Liver (tissue), 9 donors: ENCODE results near the gene SOX14. TPM values are rescaled to one million over a fixed set of nuclear protein-coding genes. Genes with fewer than 3 reads are reported as not detected.

Experiments
- DNase-seq: peaks from one replicate; pipeline ENCODE4 v3.0.0-alpha.2; 2017; ENCODE audit warnings: low spot score
- H3K27ac ChIP-seq, 2 donors: one replicate each; pipeline ENCODE4 v1.7.0; 2013; ENCODE audit warnings: inconsistent platforms in 2 of 2, low read length in 2 of 2, control low read depth in 1 of 2, low read depth in 1 of 2, mild to moderate bottlenecking in 1 of 2
- H3K27me3 ChIP-seq, 4 donors: one replicate each; pipeline versions ENCODE4 v1.6.1 to v1.7.0; 2013; ENCODE audit warnings: low read length in 3 of 4, inconsistent platforms in 1 of 4, mild to moderate bottlenecking in 1 of 4, moderate library complexity in 1 of 4; ENCODE audit not compliant: control insufficient read depth in 4 of 4, insufficient read depth in 4 of 4
- H3K36me3 ChIP-seq, 4 donors: one replicate each; pipeline versions ENCODE4 v1.6.1 to v1.7.0; 2013; ENCODE audit warnings: low read length in 3 of 4, mild to moderate bottlenecking in 3 of 4, low read depth in 1 of 4, moderate library complexity in 1 of 4; ENCODE audit not compliant: control insufficient read depth in 4 of 4, insufficient read depth in 3 of 4
- H3K4me1 ChIP-seq, 4 donors: one replicate each; pipeline versions ENCODE4 v1.6.1 to v1.7.0; 2013; ENCODE audit warnings: low read length in 3 of 4, mild to moderate bottlenecking in 3 of 4, moderate library complexity in 1 of 4; ENCODE audit not compliant: control insufficient read depth in 4 of 4, insufficient read depth in 4 of 4
- H3K4me3 ChIP-seq, 3 donors: one replicate each; pipeline versions ENCODE4 v1.6.1 to v1.7.0; 2013; ENCODE audit warnings: low read length in 3 of 3, control low read depth in 1 of 3, low read depth in 1 of 3, mild to moderate bottlenecking in 1 of 3
- H3K9ac ChIP-seq, 2 donors: one replicate each; pipeline ENCODE4 v1.7.0; 2013; ENCODE audit warnings: low read length in 2 of 2, mild to moderate bottlenecking in 2 of 2, moderate library complexity in 2 of 2, control low read depth in 1 of 2, low read depth in 1 of 2
- H3K9me3 ChIP-seq, 4 donors: one replicate each; pipeline versions ENCODE4 v1.6.1 to v1.7.0; 2013; ENCODE audit warnings: low read length in 3 of 4; ENCODE audit not compliant: control insufficient read depth in 4 of 4
- FOXA1 ChIP-seq: IDR thresholded peaks from 2 replicates; pipeline ENCODE4 v1.6.1; 2016; ENCODE audit warnings: antibody characterized with exemption
- FOXA2 ChIP-seq: IDR thresholded peaks from 2 replicates; pipeline ENCODE4 v1.6.1; 2016; ENCODE audit warnings: antibody characterized with exemption
- HNF4A ChIP-seq, 2 donors: conservative IDR thresholded peaks; 2 replicates each; pipeline ENCODE4 v1.6.1; 2016; ENCODE audit warnings: antibody characterized with exemption in 2 of 2, mild to moderate bottlenecking in 2 of 2
- HNF4G ChIP-seq: IDR thresholded peaks from 2 replicates; pipeline ENCODE4 v1.6.1; 2016; ENCODE audit warnings: antibody characterized with exemption
- NR2F2 ChIP-seq: IDR thresholded peaks from 2 replicates; pipeline ENCODE4 v1.6.1; 2016; ENCODE audit warnings: antibody characterized with exemption
- RAD21 ChIP-seq, 2 donors: IDR thresholded peaks; 2 replicates each; pipeline ENCODE4 v1.6.1; 2016; ENCODE audit warnings: antibody characterized with exemption in 2 of 2, mild to moderate bottlenecking in 2 of 2
- RXRA ChIP-seq, 2 donors: IDR thresholded peaks; 2 replicates each; pipeline ENCODE4 v1.6.1; 2017 to 2018; ENCODE audit warnings: antibody characterized with exemption in 2 of 2, mild to moderate bottlenecking in 1 of 2
- TAF1 ChIP-seq: conservative IDR thresholded peaks from 2 replicates; pipeline ENCODE4 v1.6.1; 2016; ENCODE audit warnings: antibody characterized with exemption, mild to moderate bottlenecking
- WGBS: extraction: QIAGEN DNeasy Blood & Tissue Kit; methylation state at CpG from one replicate; pipeline ENCODE4 v1.1.7; 2013; 5-methylcytosine and 5-hydroxymethylcytosine counted together
- polyA plus RNA-seq, 2 donors: library from polyadenylated mRNA; stranded (reverse) in 1 of 2; unstranded in 1 of 2; fragments of 200-250 nt in 1 of 2; fragments of >200 nt in 1 of 2; fragmentation: Nextera tagmentation in 1 of 2; extraction: Ambion mirVana in 1 of 2; gene quantifications; one replicate each; pipeline versions ENCODE4 v1.2.1 to v1.2.3, GENCODE V29; 2013 to 2015
- total RNA-seq, 2 donors: library from RNA; depleted of rRNA; stranded (reverse); fragments of >200 nt; gene quantifications; one replicate each; pipeline ENCODE4 v1.2.3, GENCODE V29; 2014
- TF ChIP-seq, protein P1 (sequence below): IDR thresholded peaks from 2 replicates; pipeline ENCODE4 v1.6.1; 2016; ENCODE audit warnings: antibody characterized with exemption, mild to moderate bottlenecking
- TF ChIP-seq, protein P2 (sequence below): IDR thresholded peaks from 2 replicates; pipeline ENCODE4 v1.6.1; 2016; ENCODE audit warnings: antibody characterized with exemption
- TF ChIP-seq, protein P3 (sequence below): fragments of 150-350 bp; IDR thresholded peaks from 2 replicates; pipeline ENCODE4 v1.5.1; 2017; ENCODE audit warnings: improper control_type of control experiment, low read depth, low read length; ENCODE audit not compliant: missing input control
- TF ChIP-seq, protein P4 (sequence below): IDR thresholded peaks from 2 replicates; pipeline ENCODE4 v1.6.1; 2016; ENCODE audit warnings: antibody characterized with exemption
- donor health status: healthy.
- donor health status: healthy.
- donor health status: healthy.
- donor health status: healthy.
- donor health status: healthy.

SOX14 gene
- total and polyA plus RNA-seq, 4 donors, result not detected

DNA sequence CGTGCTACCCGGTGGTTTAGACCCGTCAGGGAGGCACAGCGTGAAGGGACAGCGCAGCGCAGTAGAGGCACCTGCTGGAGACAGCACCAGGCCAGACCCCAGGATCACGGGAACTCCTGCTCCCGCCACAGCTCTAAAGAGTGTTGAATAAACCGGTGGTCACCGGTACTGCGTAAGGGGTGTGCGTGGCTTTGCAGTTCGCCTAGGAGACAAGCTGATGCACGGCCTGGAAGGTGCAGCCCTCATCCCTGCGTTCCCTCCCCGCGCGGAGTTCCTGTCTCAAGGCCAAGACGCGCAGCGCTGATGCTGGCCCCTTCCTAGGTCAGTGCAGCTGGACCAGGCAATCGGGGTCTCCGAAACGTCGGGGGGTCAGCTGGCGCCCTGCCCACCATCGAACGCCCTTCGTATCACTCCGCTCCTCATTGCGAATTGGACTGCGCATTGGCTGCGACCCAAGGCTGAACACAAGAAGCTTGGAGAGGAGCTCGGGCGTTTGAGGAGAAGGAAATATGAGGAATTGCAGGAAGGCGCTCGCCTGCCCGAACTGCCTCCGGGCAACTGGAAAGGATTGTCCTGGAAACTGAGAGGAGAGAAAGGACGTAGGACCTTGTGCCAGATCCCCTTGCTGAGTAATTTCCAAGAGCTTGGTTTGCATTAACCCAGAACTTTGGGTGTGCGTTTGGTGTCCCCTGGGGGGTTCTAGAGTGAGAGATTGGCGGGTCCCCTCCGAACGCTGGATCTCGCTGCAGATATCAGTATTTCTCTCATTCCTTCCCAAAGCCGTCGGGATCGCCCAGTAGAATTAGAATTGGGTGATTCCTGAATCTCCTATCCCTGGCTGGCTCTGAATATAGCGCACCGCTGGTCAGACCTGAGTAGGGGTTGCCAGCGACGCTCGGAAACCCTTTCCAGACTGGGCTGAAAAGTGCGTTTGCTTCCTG, 2.3 kb upstream of the SOX14 start (continued):
- TF ChIP-seq, protein P1, sequence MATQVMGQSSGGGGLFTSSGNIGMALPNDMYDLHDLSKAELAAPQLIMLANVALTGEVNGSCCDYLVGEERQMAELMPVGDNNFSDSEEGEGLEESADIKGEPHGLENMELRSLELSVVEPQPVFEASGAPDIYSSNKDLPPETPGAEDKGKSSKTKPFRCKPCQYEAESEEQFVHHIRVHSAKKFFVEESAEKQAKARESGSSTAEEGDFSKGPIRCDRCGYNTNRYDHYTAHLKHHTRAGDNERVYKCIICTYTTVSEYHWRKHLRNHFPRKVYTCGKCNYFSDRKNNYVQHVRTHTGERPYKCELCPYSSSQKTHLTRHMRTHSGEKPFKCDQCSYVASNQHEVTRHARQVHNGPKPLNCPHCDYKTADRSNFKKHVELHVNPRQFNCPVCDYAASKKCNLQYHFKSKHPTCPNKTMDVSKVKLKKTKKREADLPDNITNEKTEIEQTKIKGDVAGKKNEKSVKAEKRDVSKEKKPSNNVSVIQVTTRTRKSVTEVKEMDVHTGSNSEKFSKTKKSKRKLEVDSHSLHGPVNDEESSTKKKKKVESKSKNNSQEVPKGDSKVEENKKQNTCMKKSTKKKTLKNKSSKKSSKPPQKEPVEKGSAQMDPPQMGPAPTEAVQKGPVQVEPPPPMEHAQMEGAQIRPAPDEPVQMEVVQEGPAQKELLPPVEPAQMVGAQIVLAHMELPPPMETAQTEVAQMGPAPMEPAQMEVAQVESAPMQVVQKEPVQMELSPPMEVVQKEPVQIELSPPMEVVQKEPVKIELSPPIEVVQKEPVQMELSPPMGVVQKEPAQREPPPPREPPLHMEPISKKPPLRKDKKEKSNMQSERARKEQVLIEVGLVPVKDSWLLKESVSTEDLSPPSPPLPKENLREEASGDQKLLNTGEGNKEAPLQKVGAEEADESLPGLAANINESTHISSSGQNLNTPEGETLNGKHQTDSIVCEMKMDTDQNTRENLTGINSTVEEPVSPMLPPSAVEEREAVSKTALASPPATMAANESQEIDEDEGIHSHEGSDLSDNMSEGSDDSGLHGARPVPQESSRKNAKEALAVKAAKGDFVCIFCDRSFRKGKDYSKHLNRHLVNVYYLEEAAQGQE, result no peak
- no peak for TF ChIP-seq FOXA1
- TF ChIP-seq, protein P2, sequence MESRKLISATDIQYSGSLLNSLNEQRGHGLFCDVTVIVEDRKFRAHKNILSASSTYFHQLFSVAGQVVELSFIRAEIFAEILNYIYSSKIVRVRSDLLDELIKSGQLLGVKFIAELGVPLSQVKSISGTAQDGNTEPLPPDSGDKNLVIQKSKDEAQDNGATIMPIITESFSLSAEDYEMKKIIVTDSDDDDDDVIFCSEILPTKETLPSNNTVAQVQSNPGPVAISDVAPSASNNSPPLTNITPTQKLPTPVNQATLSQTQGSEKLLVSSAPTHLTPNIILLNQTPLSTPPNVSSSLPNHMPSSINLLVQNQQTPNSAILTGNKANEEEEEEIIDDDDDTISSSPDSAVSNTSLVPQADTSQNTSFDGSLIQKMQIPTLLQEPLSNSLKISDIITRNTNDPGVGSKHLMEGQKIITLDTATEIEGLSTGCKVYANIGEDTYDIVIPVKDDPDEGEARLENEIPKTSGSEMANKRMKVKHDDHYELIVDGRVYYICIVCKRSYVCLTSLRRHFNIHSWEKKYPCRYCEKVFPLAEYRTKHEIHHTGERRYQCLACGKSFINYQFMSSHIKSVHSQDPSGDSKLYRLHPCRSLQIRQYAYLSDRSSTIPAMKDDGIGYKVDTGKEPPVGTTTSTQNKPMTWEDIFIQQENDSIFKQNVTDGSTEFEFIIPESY, result no peak

DNA sequence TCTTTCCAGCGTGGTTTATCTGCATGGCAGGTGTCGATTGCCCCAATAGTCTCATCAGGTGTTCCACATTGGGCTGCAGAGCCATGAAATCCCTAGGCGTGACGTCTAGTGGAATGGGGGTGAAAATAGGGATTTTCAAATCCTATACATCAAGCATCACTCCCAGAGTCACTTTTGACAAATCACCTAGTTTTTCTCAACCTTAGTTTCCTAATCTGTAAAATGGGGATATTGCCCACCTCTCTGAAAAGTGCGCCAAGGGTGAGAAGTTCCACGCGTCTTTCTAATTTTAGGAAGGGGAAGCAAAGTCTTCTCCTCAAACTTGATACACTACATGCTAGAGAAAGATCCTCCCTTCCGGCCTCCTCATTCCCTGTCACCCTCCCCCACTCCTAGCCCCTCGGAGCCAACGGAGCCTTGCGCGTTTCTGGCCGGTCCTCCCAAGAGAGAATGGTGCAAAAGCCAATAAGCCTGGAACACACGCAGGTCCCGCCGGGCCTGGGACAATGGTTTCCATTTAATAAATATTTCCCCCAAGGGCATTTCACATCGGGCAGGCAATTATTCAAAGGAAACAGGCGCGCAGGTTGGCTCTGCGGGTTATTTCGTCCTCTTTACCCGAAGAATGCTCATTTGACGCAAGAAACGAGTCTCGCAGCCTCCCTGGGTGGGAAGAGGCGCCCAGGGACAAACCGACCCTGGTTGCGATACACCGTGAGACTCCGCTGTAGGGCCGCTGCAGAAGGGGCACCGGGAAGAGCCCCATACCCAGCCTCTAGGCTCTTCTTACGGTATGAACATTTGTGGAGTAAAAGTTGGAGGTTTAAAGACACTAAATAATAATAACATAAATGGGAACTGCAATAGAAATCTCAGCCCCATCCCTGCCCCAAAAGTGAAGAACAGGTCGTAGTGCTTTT, 1.2 kb upstream of the SOX14 start:
- Histone ChIP-seq H3K4me1 (peaks cover 14 to 28% (median 16%) of the 10 kb centered on the region in 4 donors), H3K36me3 (no peaks in the 10 kb centered on the region), H3K9me3 (no peaks in the 10 kb centered on the region), H3K9ac (no peak overlapping the region), H3K4me3 (no peak overlapping the region), H3K27me3 (peaks cover 9 to 31% (median 30%) of the 10 kb centered on the region in 4 donors), H3K27ac (no peak overlapping the region)
- TF ChIP-seq, protein P1, result no peak
- TF ChIP-seq TAF1 (no peak), RXRA (IDR thresholded peaks at IDR 0.05) (no peak), HNF4A (conservative IDR thresholded peaks at IDR 0.05) (no peak), NR2F2 (no peak), FOXA1 (no peak), HNF4G (no peak), FOXA2 (no peak), RAD21 (IDR thresholded peaks at IDR 0.05) (no peak)
- TF ChIP-seq, protein P2, result no peak
- TF ChIP-seq, protein P3, sequence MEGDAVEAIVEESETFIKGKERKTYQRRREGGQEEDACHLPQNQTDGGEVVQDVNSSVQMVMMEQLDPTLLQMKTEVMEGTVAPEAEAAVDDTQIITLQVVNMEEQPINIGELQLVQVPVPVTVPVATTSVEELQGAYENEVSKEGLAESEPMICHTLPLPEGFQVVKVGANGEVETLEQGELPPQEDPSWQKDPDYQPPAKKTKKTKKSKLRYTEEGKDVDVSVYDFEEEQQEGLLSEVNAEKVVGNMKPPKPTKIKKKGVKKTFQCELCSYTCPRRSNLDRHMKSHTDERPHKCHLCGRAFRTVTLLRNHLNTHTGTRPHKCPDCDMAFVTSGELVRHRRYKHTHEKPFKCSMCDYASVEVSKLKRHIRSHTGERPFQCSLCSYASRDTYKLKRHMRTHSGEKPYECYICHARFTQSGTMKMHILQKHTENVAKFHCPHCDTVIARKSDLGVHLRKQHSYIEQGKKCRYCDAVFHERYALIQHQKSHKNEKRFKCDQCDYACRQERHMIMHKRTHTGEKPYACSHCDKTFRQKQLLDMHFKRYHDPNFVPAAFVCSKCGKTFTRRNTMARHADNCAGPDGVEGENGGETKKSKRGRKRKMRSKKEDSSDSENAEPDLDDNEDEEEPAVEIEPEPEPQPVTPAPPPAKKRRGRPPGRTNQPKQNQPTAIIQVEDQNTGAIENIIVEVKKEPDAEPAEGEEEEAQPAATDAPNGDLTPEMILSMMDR, result no peak
- TF ChIP-seq, protein P4, sequence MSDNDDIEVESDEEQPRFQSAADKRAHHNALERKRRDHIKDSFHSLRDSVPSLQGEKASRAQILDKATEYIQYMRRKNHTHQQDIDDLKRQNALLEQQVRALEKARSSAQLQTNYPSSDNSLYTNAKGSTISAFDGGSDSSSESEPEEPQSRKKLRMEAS, result no peak
- WGBS, result 6% methylated on average over 34 of the region's 34 CpGs
- DNase-seq, result no peak
